C4-2B (cell line): ENCODE measurements around the gene FAT2.

Experiments used
- H3K27ac ChIP-seq: fragments of 450-650 bp; 2 replicates; pipeline ENCODE4 v1.5.1; 2017
- CTCF ChIP-seq: fragments of 450-650 bp; conservative IDR thresholded peaks from 2 replicates; pipeline ENCODE4 v1.5.1; 2017; ENCODE audit warnings: mild to moderate bottlenecking
- ZFX ChIP-seq: fragments of 450-650 bp; IDR thresholded peaks from 2 replicates; pipeline ENCODE4 v1.6.1; 2017

Gene FAT2

GRCh38 chr5:151557951-151558350, 33.2 kb downstream of the FAT2 start:
- no peak overlapping the region for H3K27ac ChIP-seq
- TF ChIP-seq ZFX = no peak
- TF ChIP-seq CTCF = no peak

- TF ChIP-seq ZFX = no peak
- no peak for TF ChIP-seq CTCF
- H3K27ac ChIP-seq = no peak overlapping the region
These were observed 33.7 kb downstream of the FAT2 start for GRCh38 chr5:151557466-151557865.

GRCh38 chr5:151556806-151557205, 34.3 kb downstream of the FAT2 start:
- H3K27ac ChIP-seq = no peak overlapping the region
- TF ChIP-seq CTCF (no peak), ZFX (no peak)

- no peak for TF ChIP-seq CTCF
- no peak for TF ChIP-seq ZFX
These were observed 35.2 kb downstream of the FAT2 start for GRCh38 chr5:151555760-151556576.

GRCh38 chr5:151553695-151554094, 37.4 kb downstream of the FAT2 start:
- H3K27ac ChIP-seq = no peak overlapping the region
- TF ChIP-seq ZFX = no peak
- TF ChIP-seq CTCF = no peak

More at GRCh38 chr5:151555760-151556576, 35.2 kb downstream of the FAT2 start:
- no peak overlapping the region for H3K27ac ChIP-seq

- no peak overlapping the region for H3K27ac ChIP-seq
- TF ChIP-seq ZFX = no peak
- no peak for TF ChIP-seq CTCF
These were observed 37.9 kb downstream of the FAT2 start for GRCh38 chr5:151553130-151553670.

GRCh38 chr5:151551985-151552384, 39.1 kb downstream of the FAT2 start:
- TF ChIP-seq CTCF (no peak), ZFX (no peak)
- no peak overlapping the region for H3K27ac ChIP-seq
